Measurements from ENCODE around the gene FAM110A. TPM values are rescaled to one million over a fixed set of nuclear protein-coding genes. Genes with fewer than 3 reads are reported as not detected.

Gene FAM110A
- total RNA-seq, 4 donors from 2014 or later: 1.4 to 3.2 (median 2.0) TPM

GRCh38 chr20:815914-816606 lies 17.5 kb upstream of the FAM110A start:
- Histone ChIP-seq H3K4me1 (peaks cover 0 to 4% (median 0%) of the 10 kb centered on the region in 3 donors), H3K4me3 (no peak overlapping the region), H3K9me3 (no peaks in the 10 kb centered on the region), H3K27me3 (peaks cover 54% of the 10 kb centered on the region), H3K36me3 (no peaks in the 10 kb centered on the region), H3K27ac (no peak overlapping the region)
- WGBS, 2 donors (ENCODE audit: low coverage in 1 of 2): 29 to 83% methylated on average over 4 to 12 of the region's 13 CpGs
- ATAC-seq: peak; percentile 34
- TF ChIP-seq, protein P1, sequence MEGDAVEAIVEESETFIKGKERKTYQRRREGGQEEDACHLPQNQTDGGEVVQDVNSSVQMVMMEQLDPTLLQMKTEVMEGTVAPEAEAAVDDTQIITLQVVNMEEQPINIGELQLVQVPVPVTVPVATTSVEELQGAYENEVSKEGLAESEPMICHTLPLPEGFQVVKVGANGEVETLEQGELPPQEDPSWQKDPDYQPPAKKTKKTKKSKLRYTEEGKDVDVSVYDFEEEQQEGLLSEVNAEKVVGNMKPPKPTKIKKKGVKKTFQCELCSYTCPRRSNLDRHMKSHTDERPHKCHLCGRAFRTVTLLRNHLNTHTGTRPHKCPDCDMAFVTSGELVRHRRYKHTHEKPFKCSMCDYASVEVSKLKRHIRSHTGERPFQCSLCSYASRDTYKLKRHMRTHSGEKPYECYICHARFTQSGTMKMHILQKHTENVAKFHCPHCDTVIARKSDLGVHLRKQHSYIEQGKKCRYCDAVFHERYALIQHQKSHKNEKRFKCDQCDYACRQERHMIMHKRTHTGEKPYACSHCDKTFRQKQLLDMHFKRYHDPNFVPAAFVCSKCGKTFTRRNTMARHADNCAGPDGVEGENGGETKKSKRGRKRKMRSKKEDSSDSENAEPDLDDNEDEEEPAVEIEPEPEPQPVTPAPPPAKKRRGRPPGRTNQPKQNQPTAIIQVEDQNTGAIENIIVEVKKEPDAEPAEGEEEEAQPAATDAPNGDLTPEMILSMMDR (IDR thresholded peaks at IDR 0.05): peak; percentile 91 to 97 (median 96)
- TF ChIP-seq POLR2A (IDR thresholded peaks at IDR 0.05): no peak

GRCh38 chr20:818001-818664 lies 15.4 kb upstream of the FAM110A start:
- peaks cover 0 to 4% (median 0%) of the 10 kb centered on the region in 3 donors for H3K4me1 ChIP-seq
- peaks cover 40% of the 10 kb centered on the region for H3K27me3 ChIP-seq
- no peak overlapping the region for H3K4me3 ChIP-seq
- H3K27ac ChIP-seq: no peak overlapping the region
- H3K9me3 ChIP-seq: no peaks in the 10 kb centered on the region
- H3K36me3 ChIP-seq: no peaks in the 10 kb centered on the region
- TF ChIP-seq POLR2AphosphoS5 (IDR thresholded peaks at IDR 0.05) (no peak), POLR2A (IDR thresholded peaks at IDR 0.05) (no peak), EP300 (IDR thresholded peaks at IDR 0.05) (no peak)
- TF ChIP-seq, protein P1 (IDR thresholded peaks at IDR 0.05): no peak
- 70 to 85% methylated on average over 5 to 10 of the region's 17 CpGs for WGBS, 2 donors (ENCODE audit: low coverage in 1 of 2)
- ATAC-seq: no peak

GRCh38 chr20:819680-820322 lies 13.7 kb upstream of the FAM110A start:
- no peaks in the 10 kb centered on the region for H3K9me3 ChIP-seq
- no peak overlapping the region for H3K4me3 ChIP-seq
- TF ChIP-seq POLR2A (IDR thresholded peaks at IDR 0.05) (no peak), POLR2AphosphoS5 (IDR thresholded peaks at IDR 0.05) (no peak), EP300 (IDR thresholded peaks at IDR 0.05) (no peak)
- TF ChIP-seq, protein P1 (IDR thresholded peaks at IDR 0.05): no peak
- peaks cover 0 to 4% (median 0%) of the 10 kb centered on the region in 3 donors for H3K4me1 ChIP-seq
- 0 to 58% methylated on average over 1 to 5 of the region's 8 CpGs for WGBS, 2 donors (ENCODE audit: low coverage in 1 of 2)
- no peak for ATAC-seq
- H3K27ac ChIP-seq: no peak overlapping the region
- H3K27me3 ChIP-seq: peaks cover 27% of the 10 kb centered on the region
- H3K36me3 ChIP-seq: no peaks in the 10 kb centered on the region

- H3K36me3 ChIP-seq: no peaks in the 10 kb centered on the region
- peaks cover 0 to 4% (median 0%) of the 10 kb centered on the region in 3 donors for H3K4me1 ChIP-seq
- 80 to 90% methylated on average over 2 of the region's 3 CpGs for WGBS, 2 donors (ENCODE audit: low coverage in 1 of 2)
- H3K27ac ChIP-seq: no peak overlapping the region
- no peaks in the 10 kb centered on the region for H3K9me3 ChIP-seq
- peaks cover 21% of the 10 kb centered on the region for H3K27me3 ChIP-seq
- no peak for ATAC-seq
- TF ChIP-seq POLR2A (IDR thresholded peaks at IDR 0.05) (no peak), EP300 (IDR thresholded peaks at IDR 0.05) (no peak), POLR2AphosphoS5 (IDR thresholded peaks at IDR 0.05) (no peak)
- TF ChIP-seq, protein P1 (IDR thresholded peaks at IDR 0.05): no peak
- no peak overlapping the region for H3K4me3 ChIP-seq
These were observed 13.1 kb upstream of the FAM110A start for GRCh38 chr20:820323-820953.

Data from gastroesophageal sphincter (tissue), 4 donors.